ENCODE measurements around the gene S100G.

DNA sequence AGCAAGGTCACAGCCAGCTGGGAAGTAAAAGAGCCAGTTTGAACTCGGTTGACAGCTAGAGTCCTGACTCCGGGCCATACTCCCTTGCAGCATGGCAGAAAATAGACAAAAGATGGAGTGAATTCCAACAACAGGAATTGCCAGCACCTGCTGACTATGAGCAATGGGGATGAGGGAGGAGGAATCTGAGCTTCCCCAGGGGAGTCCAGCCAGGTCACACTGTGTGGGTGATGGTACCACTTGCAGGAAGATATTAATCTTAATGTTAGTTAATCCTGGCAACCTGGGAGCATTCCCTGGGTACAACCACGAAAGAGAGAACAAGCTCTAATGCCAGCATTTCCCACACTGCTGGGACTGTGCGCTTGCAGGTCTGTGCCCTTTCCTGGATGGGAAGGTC, 48.1 kb upstream of the S100G start:
- TF ChIP-seq, protein P1, sequence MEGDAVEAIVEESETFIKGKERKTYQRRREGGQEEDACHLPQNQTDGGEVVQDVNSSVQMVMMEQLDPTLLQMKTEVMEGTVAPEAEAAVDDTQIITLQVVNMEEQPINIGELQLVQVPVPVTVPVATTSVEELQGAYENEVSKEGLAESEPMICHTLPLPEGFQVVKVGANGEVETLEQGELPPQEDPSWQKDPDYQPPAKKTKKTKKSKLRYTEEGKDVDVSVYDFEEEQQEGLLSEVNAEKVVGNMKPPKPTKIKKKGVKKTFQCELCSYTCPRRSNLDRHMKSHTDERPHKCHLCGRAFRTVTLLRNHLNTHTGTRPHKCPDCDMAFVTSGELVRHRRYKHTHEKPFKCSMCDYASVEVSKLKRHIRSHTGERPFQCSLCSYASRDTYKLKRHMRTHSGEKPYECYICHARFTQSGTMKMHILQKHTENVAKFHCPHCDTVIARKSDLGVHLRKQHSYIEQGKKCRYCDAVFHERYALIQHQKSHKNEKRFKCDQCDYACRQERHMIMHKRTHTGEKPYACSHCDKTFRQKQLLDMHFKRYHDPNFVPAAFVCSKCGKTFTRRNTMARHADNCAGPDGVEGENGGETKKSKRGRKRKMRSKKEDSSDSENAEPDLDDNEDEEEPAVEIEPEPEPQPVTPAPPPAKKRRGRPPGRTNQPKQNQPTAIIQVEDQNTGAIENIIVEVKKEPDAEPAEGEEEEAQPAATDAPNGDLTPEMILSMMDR (IDR thresholded peaks at IDR 0.05), result no peak
- TF ChIP-seq POLR2A (IDR thresholded peaks at IDR 0.05), result no peak

Measured in Peyer's patch (tissue), 4 donors.